A673 (cell line): Measurements from ENCODE around the gene DPH2.

Source experiments
- EZH2 ChIP-seq: fragments of 200-600 bp; sonication (generic); IDR thresholded peaks from 2 replicates; pipeline ENCODE4 v1.6.1; 2017; ENCODE audit warnings: borderline replicate concordance, low read depth, mild to moderate bottlenecking, mixed read lengths, antibody characterized with exemption, low read length; ENCODE audit not compliant: poor library complexity, severe bottlenecking
- TF ChIP-seq, protein P1 (sequence below): fragments of 300-800, 200-600 bp; sonication (generic); conservative IDR thresholded peaks from 2 replicates; pipeline ENCODE4 v1.5.1; 2017; ENCODE audit warnings: low read depth, mild to moderate bottlenecking, antibody characterized with exemption, low read length, moderate library complexity, mixed read lengths

GRCh38 chr1:43971336-43971980 is 1.6 kb downstream of the DPH2 start:
- TF ChIP-seq, protein P1, sequence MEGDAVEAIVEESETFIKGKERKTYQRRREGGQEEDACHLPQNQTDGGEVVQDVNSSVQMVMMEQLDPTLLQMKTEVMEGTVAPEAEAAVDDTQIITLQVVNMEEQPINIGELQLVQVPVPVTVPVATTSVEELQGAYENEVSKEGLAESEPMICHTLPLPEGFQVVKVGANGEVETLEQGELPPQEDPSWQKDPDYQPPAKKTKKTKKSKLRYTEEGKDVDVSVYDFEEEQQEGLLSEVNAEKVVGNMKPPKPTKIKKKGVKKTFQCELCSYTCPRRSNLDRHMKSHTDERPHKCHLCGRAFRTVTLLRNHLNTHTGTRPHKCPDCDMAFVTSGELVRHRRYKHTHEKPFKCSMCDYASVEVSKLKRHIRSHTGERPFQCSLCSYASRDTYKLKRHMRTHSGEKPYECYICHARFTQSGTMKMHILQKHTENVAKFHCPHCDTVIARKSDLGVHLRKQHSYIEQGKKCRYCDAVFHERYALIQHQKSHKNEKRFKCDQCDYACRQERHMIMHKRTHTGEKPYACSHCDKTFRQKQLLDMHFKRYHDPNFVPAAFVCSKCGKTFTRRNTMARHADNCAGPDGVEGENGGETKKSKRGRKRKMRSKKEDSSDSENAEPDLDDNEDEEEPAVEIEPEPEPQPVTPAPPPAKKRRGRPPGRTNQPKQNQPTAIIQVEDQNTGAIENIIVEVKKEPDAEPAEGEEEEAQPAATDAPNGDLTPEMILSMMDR = no peak
- no peak for TF ChIP-seq EZH2
